Measurements from ENCODE around the gene HHIP. TPM values are rescaled to one million over a fixed set of nuclear protein-coding genes. Genes with fewer than 3 reads are reported as not detected.

The HHIP gene
- total RNA-seq, 1 experiment from 2014 or later = not detected

GRCh38 chr4:144703494-144703893 lies 57.5 kb downstream of the HHIP start:
- no peak overlapping the region for H3K27ac ChIP-seq
- no peak for DNase-seq
- no TSS peak for BruUV-seq (replicated peaks)
- no peaks in the 10 kb centered on the region for H3K9me2 ChIP-seq (ENCODE audit: insufficient read depth)
- no peaks in the 10 kb centered on the region for H3K27me3 ChIP-seq (ENCODE audit: insufficient read depth, low read depth)
- H3K36me3 ChIP-seq (ENCODE audit: low read depth) = no peaks in the 10 kb centered on the region
- H3K79me2 ChIP-seq (ENCODE audit: low read depth) = no peaks in the 10 kb centered on the region
- no peaks in the 10 kb centered on the region for H3F3A ChIP-seq (ENCODE audit: insufficient read depth, low read depth)
- TF ChIP-seq EZH2 (IDR thresholded peaks at IDR 0.05; ENCODE audit: low read depth) (no peak), CTCF (conservative IDR thresholded peaks at IDR 0.05) (no peak)
- intact Hi-C loops (cut with micrococcal nuclease; ENCODE audit: unreplicated experiment) = no loop called here
- no peak overlapping the region for H3K4me2 ChIP-seq
- H4K20me1 ChIP-seq (ENCODE audit: insufficient read depth) = no peaks in the 10 kb centered on the region
- CTCF ChIA-PET = no interaction called here
- POLR2A ChIA-PET (ENCODE audit: unreplicated experiment) = no interaction called here
- no peaks in the 10 kb centered on the region for H3K4me1 ChIP-seq (replicated peaks; ENCODE audit: insufficient read depth)
- no peaks in the 10 kb centered on the region for H3K9me3 ChIP-seq (ENCODE audit: insufficient read depth, low read depth)
- no peak overlapping the region for H2AFZ ChIP-seq
- no peak overlapping the region for H3K4me3 ChIP-seq

GRCh38 chr4:144705601-144706590 lies 59.9 kb downstream of the HHIP start:
- Histone ChIP-seq H4K20me1 (ENCODE audit: insufficient read depth) (no peaks in the 10 kb centered on the region), H3K9me2 (ENCODE audit: insufficient read depth) (no peaks in the 10 kb centered on the region), H3K27ac (no peak overlapping the region), H3K27me3 (ENCODE audit: insufficient read depth, low read depth) (no peaks in the 10 kb centered on the region), H3K4me2 (no peak overlapping the region), H3K9me3 (ENCODE audit: insufficient read depth, low read depth) (no peaks in the 10 kb centered on the region), H3K36me3 (ENCODE audit: low read depth) (no peaks in the 10 kb centered on the region), H2AFZ (no peak overlapping the region), H3K4me1 (replicated peaks; ENCODE audit: insufficient read depth) (no peaks in the 10 kb centered on the region), H3K79me2 (ENCODE audit: low read depth) (no peaks in the 10 kb centered on the region), H3K4me3 (no peak overlapping the region), H3F3A (ENCODE audit: insufficient read depth, low read depth) (no peaks in the 10 kb centered on the region)
- intact Hi-C loops (cut with micrococcal nuclease; ENCODE audit: unreplicated experiment) = no loop called here
- no TSS peak for BruUV-seq (replicated peaks)
- no peak for DNase-seq
- POLR2A ChIA-PET (ENCODE audit: unreplicated experiment) = no interaction called here
- CTCF ChIA-PET = interaction anchor here (0.6 kb wide), 2 partner anchors 125 to 529 kb away, joined by 3 to 13 read pairs; no protein-coding TSS in a partner anchor
- TF ChIP-seq EZH2 (IDR thresholded peaks at IDR 0.05; ENCODE audit: low read depth) = no peak

- H3K4me2 ChIP-seq = no peak overlapping the region
- CTCF ChIA-PET = no interaction called here
- no peak for TF ChIP-seq EZH2 (IDR thresholded peaks at IDR 0.05; ENCODE audit: low read depth)
- TF ChIP-seq CTCF (conservative IDR thresholded peaks at IDR 0.05) = no peak
These were observed 63.2 kb downstream of the HHIP start for GRCh38 chr4:144709159-144709558.

More at GRCh38 chr4:144709159-144709558, 63.2 kb downstream of the HHIP start:
- no peaks in the 10 kb centered on the region for H3K27me3 ChIP-seq (ENCODE audit: insufficient read depth, low read depth)
- no peak overlapping the region for H3K4me3 ChIP-seq
- H3F3A ChIP-seq (ENCODE audit: insufficient read depth, low read depth) = no peaks in the 10 kb centered on the region
- H3K9me3 ChIP-seq (ENCODE audit: insufficient read depth, low read depth) = no peaks in the 10 kb centered on the region
- H3K79me2 ChIP-seq (ENCODE audit: low read depth) = no peaks in the 10 kb centered on the region
- BruUV-seq (replicated peaks) = no TSS peak
- POLR2A ChIA-PET (ENCODE audit: unreplicated experiment) = interaction anchor here (0.6 kb wide), 1 partner anchor 354 kb away, joined by 7 read pairs; no protein-coding TSS in a partner anchor
- no peak overlapping the region for H3K27ac ChIP-seq
- intact Hi-C loops (cut with micrococcal nuclease; ENCODE audit: unreplicated experiment) = no loop called here
- no peaks in the 10 kb centered on the region for H3K4me1 ChIP-seq (replicated peaks; ENCODE audit: insufficient read depth)
- DNase-seq = no peak
- no peak overlapping the region for H2AFZ ChIP-seq
- no peaks in the 10 kb centered on the region for H3K9me2 ChIP-seq (ENCODE audit: insufficient read depth)
- no peaks in the 10 kb centered on the region for H4K20me1 ChIP-seq (ENCODE audit: insufficient read depth)
- H3K36me3 ChIP-seq (ENCODE audit: low read depth) = no peaks in the 10 kb centered on the region
